IPS DF 4.7 (cell line): Measurements from ENCODE around the gene PLPP3.

Experiments used
- DNase-seq: peaks from one replicate; pipeline ENCODE4 v3.0.0-alpha.2; 2013; ENCODE audit warnings: low spot score; ENCODE audit errors: extremely low read depth

PLPP3 gene

GRCh38 chr1:56463376-56463775 lies 116.0 kb downstream of the PLPP3 start:
- DNase-seq: no peak

GRCh38 chr1:56462209-56462608 lies 117.2 kb downstream of the PLPP3 start:
- DNase-seq: no peak

GRCh38 chr1:56461158-56462127 lies 117.9 kb downstream of the PLPP3 start:
- DNase-seq: no peak

GRCh38 chr1:56459260-56459659 lies 120.1 kb downstream of the PLPP3 start:
- DNase-seq: no peak

GRCh38 chr1:56457756-56458375 lies 121.5 kb downstream of the PLPP3 start:
- no peak for DNase-seq

- DNase-seq: no peak
Measured at GRCh38 chr1:56456435-56457101, 122.8 kb downstream of the PLPP3 start.

- no peak for DNase-seq
Measured at GRCh38 chr1:56453417-56454078, 125.8 kb downstream of the PLPP3 start.

- DNase-seq: no peak
Measured at GRCh38 chr1:56453016-56453415, 126.3 kb downstream of the PLPP3 start.

GRCh38 chr1:56452027-56453011 lies 127.0 kb downstream of the PLPP3 start:
- no peak for DNase-seq

GRCh38 chr1:56451491-56451890 lies 127.9 kb downstream of the PLPP3 start:
- no peak for DNase-seq

GRCh38 chr1:56450004-56450666 lies 129.2 kb downstream of the PLPP3 start:
- no peak for DNase-seq

- DNase-seq: no peak
Measured at GRCh38 chr1:56448529-56449300, 130.6 kb downstream of the PLPP3 start.

- no peak for DNase-seq
Measured at GRCh38 chr1:56447823-56448222, 131.5 kb downstream of the PLPP3 start.

GRCh38 chr1:56446531-56447098 lies 132.7 kb downstream of the PLPP3 start:
- no peak for DNase-seq

- DNase-seq: no peak
Measured at GRCh38 chr1:56444960-56445646, 134.3 kb downstream of the PLPP3 start.
